Measurements from ENCODE around the gene ITGAV.

- TF ChIP-seq CTCF (IDR thresholded peaks at IDR 0.05; ENCODE audit: extremely low read depth in 1 of 2, insufficient read depth in 1 of 2, low read depth in 1 of 2, low read length in 2 of 2) (no peak), JUN (IDR thresholded peaks at IDR 0.05; ENCODE audit: borderline replicate concordance, insufficient read depth, insufficient read length, low read depth) (no peak)
Observed at GRCh38 chr2:186699742-186700141, 109.9 kb downstream of the ITGAV start.
